HG02610 (cell line): Measurements from ENCODE around the gene SSC5D.
"Not testable (repeated sequence)": the region's sequence is repeated elsewhere in the genome, so short reads cannot be mapped to it uniquely, and the experiment has no call there.

Experiments
- ATAC-seq: cut with Tn5 transposase; IDR thresholded peaks from one replicate; pipeline ENCODE4 v1.9.1; 2021; ENCODE audit warnings: mild to moderate bottlenecking, moderate library complexity; ENCODE audit not compliant: unreplicated experiment

SSC5D gene

GRCh38 chr19:55486043-55486970 is 1.9 kb upstream of the SSC5D start:
- ATAC-seq, result no peak

GRCh38 chr19:55486971-55487923 is 989 bp upstream of the SSC5D start:
- no peak for ATAC-seq

DNA sequence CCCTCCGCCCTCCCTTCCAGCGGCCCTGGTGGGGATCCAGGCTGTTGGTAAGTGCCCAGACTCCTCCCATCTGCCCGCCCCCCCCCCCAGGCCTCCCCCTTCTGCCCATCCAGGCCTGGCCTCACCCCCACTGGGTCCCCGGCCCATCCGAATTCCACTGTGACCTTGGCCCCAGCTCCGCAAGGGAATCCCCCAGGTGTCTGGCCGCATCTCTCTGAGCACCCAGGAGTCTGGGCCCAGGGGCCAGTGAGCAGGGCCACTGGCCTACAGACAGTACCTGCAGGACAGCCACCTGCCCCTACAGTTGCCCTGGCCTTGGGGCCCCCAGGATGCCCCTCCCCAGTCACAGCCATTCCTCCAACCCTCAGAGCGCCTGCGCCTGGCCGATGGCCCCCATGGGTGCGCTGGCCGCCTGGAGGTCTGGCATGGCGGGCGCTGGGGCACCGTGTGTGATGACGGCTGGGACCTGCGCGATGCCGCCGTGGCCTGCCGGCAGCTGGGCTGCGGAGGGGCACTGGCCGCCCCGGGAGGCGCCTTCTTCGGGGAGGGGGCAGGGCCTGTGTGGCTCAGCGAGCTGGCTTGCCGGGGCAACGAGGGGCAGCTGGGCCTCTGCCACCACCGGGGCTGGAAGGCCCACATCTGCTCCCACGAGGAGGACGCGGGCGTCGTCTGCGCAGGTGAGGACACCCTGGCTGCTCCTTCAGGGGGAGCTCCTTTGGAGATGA is 912 bp downstream of the SSC5D start:
- ATAC-seq, result no peak

DNA sequence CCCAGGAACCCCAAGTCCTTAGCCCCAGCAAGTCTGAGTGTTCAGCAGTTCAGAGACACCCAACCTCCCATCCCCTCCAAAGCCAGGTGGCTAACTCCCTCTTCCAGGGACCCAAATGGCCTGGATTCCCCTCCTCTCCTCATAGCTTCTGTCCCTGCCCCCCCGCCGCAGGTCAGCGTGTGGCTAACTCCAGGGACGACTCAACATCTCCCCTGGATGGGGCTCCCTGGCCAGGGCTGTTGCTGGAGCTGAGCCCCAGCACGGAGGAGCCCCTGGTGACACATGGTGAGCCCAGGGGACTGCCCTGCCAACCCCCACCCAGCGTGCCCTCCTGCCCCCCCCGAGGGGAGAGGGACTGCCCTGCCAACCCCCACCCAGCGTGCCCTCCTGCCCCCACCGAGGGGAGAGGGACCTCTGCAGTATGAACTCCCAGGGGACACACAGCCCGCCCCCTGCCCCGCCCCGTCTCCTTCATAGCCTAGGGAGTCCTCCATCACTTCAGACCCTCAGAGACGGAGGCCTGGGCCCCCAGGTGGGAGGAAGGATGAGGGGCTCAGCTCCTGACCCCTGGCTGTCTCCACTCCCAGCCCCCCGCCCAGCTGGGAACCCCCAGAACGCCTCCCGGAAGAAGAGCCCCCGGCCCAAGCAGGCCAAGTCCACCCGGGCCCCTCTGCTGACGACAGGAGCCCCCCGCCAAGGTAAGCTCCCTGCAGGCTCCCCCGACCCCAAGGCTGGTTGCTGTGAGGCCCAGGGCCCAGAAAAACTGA is 1.7 kb downstream of the SSC5D start:
- ATAC-seq, result no peak

- ATAC-seq, result no peak
These were observed 2.5 kb downstream of the SSC5D start for GRCh38 chr19:55490478-55491432.

GRCh38 chr19:55491546-55492360 is 3.5 kb downstream of the SSC5D start:
- no peak for ATAC-seq

DNA sequence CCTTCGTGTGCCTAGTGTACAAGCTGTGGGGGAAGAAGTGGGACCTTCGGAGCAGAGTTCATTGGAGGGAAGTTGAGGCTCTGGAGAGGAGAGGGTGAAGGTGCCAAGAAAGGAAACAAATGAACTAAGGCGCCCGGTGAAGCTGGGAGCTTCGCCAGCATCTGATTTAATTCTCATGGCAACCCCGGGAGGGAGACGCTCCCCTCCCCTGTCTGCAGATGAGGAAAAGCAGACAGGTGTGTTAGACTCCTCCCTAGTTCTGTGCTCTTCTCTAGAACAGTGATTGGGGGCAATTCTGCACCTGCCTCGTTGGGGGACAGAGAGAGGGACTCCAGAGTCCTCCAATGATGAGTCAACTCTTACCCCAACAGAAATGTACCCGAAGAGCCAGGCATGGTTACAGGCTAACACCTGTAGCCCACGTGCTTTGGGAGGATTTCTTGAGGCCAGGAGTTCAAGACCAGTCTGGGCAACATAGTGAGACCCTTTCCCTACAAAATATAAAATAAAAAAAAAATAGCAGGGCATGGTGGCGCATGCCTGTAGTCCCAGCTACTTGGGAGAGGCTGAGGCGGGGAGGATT is 4.2 kb downstream of the SSC5D start:
- no peak for ATAC-seq

DNA sequence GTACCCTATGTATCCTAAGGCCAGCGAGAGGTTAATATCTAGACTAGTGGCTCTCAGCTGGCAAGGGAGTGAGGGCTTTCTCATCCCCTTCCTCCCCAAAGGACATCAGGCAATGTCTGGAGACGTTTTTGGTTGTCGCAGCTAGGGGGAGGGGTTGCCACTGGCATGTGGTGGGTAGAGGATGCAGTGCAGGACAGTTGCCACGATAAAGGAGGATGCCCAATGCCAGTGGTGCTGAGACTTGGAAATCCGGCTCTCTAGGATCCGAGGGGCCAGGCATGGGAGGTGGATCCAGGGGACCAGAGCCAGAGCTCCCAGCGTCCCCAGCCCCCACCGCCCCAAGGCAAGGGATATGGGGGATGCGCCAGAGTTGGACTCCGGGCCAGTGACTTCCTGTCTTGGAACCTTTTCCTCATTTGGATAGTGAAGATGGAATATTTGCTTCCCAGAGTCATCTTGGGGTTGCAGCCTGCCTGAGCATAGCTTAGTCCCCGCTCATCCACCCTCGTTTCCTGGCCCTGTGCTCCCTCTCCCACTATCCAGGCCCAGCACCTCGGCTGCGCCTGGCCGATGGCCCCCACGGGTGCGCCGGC is 4.9 kb downstream of the SSC5D start:
- no peak for ATAC-seq

GRCh38 chr19:55493645-55494171 is 5.5 kb downstream of the SSC5D start:
- no peak for ATAC-seq

DNA sequence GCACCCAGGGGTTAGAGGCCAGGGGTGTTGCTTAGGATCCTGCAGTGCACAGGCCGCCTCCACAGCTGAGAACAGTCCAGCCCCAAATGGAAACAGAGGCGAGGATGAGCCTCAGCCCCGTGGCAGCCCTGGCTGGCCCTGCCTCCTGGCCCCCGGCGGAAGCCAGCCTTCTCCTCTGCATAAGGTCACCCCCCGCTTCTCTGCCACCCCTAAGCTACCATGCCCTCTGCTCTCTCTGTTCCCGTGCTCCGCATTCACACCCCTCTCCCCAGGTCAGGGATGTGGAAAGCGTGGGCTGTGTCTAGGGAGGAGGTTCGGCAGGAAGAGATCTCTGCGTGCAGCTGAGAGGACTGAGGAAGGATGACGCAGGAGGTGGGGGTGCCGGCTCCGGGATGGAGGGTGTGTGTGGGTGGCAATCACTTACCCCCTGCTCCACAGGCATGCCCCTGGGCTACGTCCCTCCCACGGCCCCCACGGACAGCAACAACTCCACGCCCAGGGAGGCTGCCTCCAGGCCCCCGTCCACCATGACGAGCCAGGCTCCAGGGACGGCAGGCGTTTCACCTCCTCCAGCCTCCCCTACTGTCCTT is 6.0 kb downstream of the SSC5D start:
- ATAC-seq, result no peak

DNA sequence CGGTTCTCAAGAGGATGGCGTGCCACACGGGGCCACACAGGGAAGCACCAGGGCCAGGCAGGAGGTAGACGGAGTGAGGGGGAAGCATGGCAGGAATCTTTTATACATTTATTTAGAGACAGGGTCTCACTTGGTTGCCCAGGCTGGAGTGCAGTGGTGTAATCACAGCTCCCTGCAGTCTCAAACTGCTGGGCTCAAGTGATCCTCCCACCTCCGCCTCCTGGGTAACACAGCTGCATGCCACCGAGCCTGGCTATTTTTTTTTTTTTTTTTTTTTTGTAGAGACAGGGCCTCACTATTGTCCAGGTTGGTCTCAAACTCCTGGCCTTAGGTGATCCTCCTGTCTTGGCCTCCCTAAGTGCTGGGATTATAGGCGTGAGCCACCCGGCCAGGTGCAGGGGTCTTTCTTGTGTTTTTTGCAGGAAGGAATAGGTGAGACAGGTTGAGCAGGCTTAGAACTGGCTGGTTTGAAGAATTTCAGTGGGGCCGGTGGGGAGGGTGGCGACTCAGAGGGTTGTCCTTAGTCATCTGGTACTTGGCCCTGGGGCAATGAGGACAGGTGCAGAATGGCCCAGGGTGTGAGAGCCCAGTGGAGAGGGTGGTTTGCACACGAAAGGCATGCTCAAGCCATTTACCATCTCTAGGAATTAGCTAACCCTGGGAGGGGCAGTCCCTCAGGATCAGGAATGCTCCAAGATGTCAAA is 7.6 kb downstream of the SSC5D start:
- no peak for ATAC-seq

- ATAC-seq, result not testable (repeated sequence)
These were observed 8.6 kb downstream of the SSC5D start for GRCh38 chr19:55496820-55497219.

DNA sequence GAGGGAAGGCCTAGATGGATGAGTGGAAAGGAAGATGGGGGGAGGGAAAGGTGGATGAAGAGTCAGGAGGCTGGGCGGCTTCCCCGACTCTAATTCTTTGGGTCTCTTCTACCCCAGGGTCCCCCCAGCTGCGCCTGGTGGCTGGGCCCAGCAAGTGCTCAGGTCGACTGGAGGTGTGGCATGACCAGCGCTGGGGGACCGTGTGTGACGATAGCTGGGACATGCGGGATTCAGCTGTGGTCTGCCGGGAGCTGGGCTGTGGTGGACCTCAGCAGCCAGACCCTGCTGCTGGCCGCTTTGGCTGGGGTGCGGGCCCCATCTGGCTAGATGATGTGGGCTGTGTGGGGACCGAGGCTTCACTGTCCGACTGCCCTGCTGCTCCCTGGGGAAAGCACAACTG is 9.5 kb downstream of the SSC5D start:
- ATAC-seq, result no peak

DNA sequence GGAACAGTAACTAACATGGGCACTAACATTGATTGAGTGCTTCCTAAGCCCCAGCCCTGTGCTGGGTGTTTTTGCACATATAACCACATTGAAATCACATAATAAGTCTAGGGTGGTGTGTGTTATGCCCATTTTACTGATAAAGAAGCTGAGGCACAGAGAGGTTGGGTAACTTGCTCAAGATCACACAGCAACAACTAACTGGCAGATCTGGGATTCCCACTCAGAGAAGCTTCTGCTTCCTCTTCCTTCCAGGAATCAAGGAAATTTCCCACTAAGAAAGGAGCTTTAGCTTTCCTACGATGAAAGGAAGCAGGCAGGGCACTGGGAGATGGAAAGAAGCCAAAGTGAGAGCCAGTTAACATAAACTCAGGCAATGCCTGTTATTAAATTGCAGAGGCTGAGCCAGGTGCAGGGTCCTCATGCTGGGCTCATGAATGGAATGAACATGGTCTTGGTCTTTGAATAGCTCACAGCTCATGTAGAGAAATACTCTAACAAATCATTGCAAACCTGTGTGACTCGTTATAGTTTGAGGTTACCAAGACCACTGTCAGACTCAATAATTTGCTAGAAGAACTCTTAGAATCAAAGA is 10.1 kb downstream of the SSC5D start:
- ATAC-seq, result no peak

- ATAC-seq, result no peak
These were observed 12.2 kb downstream of the SSC5D start for GRCh38 chr19:55500368-55500952.
